ENCODE measurements around the gene MTUS2.
"Not testable (repeated sequence)": the region's sequence is repeated elsewhere in the genome, so short reads cannot be mapped to it uniquely, and the experiment has no call there.

Gene MTUS2

DNA sequence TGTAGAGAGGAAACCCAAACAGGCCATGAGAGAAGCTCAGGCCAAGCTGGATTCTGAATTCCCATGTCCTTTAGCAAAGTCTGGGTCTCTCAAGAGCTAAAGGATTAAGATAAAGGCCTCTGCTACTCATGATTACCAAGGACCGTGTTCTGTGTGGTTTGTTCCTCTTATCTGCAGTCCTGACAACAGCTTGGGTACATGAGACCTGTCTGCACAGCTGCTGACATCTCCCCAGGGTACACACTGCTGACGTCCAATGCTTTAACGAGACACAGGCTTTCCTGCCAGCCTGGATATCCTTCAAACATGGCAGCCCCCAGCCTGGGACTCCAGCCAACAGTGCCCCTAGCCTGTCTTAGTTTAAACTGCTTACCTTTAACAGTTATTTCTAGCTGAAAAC, 564.3 kb downstream of the MTUS2 start:
- Histone ChIP-seq H3K9me3 (ENCODE audit: insufficient read depth, low read length) (no peaks in the 10 kb centered on the region), H3K4me3 (ENCODE audit: insufficient read length, low read depth) (no peak overlapping the region), H3K27me3 (ENCODE audit: insufficient read depth, insufficient read length) (no peaks in the 10 kb centered on the region), H3K4me1 (ENCODE audit: insufficient read depth, insufficient read length) (no peaks in the 10 kb centered on the region), H3K36me3 (ENCODE audit: insufficient read depth, insufficient read length, low read length) (no peaks in the 10 kb centered on the region), H3K9ac (ENCODE audit: insufficient read length, low read depth) (no peak overlapping the region)
- no peak for TF ChIP-seq ZNF274 (IDR thresholded peaks at IDR 0.05; ENCODE audit: low read depth, low read length)
- no peak for TF ChIP-seq SUZ12 (IDR thresholded peaks at IDR 0.05; ENCODE audit: extremely low read depth, insufficient read depth, insufficient read length)
- no peak for TF ChIP-seq YY1 (IDR thresholded peaks at IDR 0.05; ENCODE audit: insufficient read depth, insufficient read length)
- no peak for DNase-seq (ENCODE audit: low read depth, low spot score)

DNA sequence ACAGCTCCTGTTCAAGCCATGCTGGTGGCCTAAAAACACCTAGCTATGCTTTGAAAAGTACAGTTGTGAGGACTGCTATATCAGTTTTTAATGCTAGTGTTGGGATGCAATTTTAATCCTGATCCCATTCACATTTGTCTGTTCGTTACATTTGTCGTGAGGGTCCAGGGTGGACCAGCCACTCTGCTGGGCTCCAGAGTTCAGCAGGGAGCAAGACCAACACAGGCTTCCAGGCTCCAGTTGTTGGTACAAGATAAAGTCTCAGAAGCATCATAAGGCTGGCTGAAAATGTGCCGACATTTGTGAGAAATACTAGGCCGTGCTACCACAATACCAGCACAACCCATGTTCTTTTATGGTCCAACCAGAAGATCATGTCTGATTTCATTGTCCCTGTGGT, 564.7 kb downstream of the MTUS2 start:
- Histone ChIP-seq H3K27me3 (ENCODE audit: insufficient read depth, insufficient read length) (no peaks in the 10 kb centered on the region), H3K4me1 (ENCODE audit: insufficient read depth, insufficient read length) (no peaks in the 10 kb centered on the region), H3K4me3 (ENCODE audit: insufficient read length, low read depth) (no peak overlapping the region), H3K36me3 (ENCODE audit: insufficient read depth, insufficient read length, low read length) (no peaks in the 10 kb centered on the region), H3K9me3 (ENCODE audit: insufficient read depth, low read length) (no peaks in the 10 kb centered on the region), H3K9ac (ENCODE audit: insufficient read length, low read depth) (no peak overlapping the region)
- DNase-seq (ENCODE audit: low read depth, low spot score), result no peak
- TF ChIP-seq ZNF274 (IDR thresholded peaks at IDR 0.05; ENCODE audit: low read depth, low read length) (no peak), SUZ12 (IDR thresholded peaks at IDR 0.05; ENCODE audit: extremely low read depth, insufficient read depth, insufficient read length) (no peak), YY1 (IDR thresholded peaks at IDR 0.05; ENCODE audit: insufficient read depth, insufficient read length) (no peak)

DNA sequence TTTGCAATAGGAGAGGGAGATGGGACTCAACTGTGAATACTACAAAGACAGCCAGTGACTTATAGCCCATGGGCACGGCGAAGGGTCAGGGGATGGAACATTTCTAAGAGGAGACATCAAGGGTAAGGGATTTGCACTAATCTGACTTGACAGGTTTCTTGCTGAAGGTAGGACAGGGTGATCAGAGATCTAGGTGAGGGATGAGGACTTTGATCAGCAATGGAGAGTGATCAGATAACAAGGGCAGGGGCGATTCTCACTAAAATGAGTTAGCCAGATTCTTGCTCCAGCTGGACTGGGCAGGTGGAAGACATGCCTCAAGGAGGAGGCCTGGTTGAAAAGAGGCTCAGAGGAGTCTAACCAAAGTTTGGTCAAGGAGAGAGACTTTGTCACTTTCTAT, 566.1 kb downstream of the MTUS2 start:
- TF ChIP-seq YY1 (IDR thresholded peaks at IDR 0.05; ENCODE audit: insufficient read depth, insufficient read length) (no peak), ZNF274 (IDR thresholded peaks at IDR 0.05; ENCODE audit: low read depth, low read length) (no peak), SUZ12 (IDR thresholded peaks at IDR 0.05; ENCODE audit: extremely low read depth, insufficient read depth, insufficient read length) (no peak)

GRCh38 chr13:29390598-29390997, 570.5 kb downstream of the MTUS2 start:
- H3K9me3 ChIP-seq (ENCODE audit: insufficient read depth, low read length); H3K36me3 ChIP-seq (ENCODE audit: insufficient read depth, insufficient read length, low read length); DNase-seq (ENCODE audit: low read depth, low spot score); H3K4me3 ChIP-seq (ENCODE audit: insufficient read length, low read depth); H3K27me3 ChIP-seq (ENCODE audit: insufficient read depth, insufficient read length); H3K9ac ChIP-seq (ENCODE audit: insufficient read length, low read depth); H3K4me1 ChIP-seq (ENCODE audit: insufficient read depth, insufficient read length): not testable (repeated sequence)

More for the DNA sequence above, 566.1 kb downstream of the MTUS2 start:
- Histone ChIP-seq H3K9me3 (ENCODE audit: insufficient read depth, low read length) (no peaks in the 10 kb centered on the region), H3K4me3 (ENCODE audit: insufficient read length, low read depth) (no peak overlapping the region), H3K9ac (ENCODE audit: insufficient read length, low read depth) (no peak overlapping the region), H3K27me3 (ENCODE audit: insufficient read depth, insufficient read length) (no peaks in the 10 kb centered on the region), H3K4me1 (ENCODE audit: insufficient read depth, insufficient read length) (no peaks in the 10 kb centered on the region), H3K36me3 (ENCODE audit: insufficient read depth, insufficient read length, low read length) (no peaks in the 10 kb centered on the region)
- DNase-seq (ENCODE audit: low read depth, low spot score), result no peak

DNA sequence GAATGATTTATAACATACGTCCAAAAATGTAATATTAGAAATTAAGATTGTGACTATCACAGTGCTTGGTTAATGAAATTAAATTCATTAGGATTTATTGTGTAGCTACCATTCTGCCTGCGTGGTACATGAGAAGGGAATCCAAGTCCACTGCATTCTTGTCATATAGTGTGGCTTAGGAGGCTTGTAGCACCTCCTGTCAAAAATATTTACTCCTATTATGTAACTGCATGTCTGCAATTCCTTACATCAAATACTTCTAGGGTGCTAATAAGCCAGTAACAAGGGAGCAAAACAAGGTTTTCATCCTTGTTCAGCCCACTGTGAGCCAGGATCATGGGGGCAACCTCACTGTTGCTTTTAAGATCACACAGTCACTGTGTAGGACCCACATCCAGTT, 576.3 kb downstream of the MTUS2 start:
- DNase-seq (ENCODE audit: low read depth, low spot score), result no peak
- no peak for TF ChIP-seq ZNF274 (IDR thresholded peaks at IDR 0.05; ENCODE audit: low read depth, low read length)
- no peak for TF ChIP-seq YY1 (IDR thresholded peaks at IDR 0.05; ENCODE audit: insufficient read depth, insufficient read length)
- no peak for TF ChIP-seq SUZ12 (IDR thresholded peaks at IDR 0.05; ENCODE audit: extremely low read depth, insufficient read depth, insufficient read length)
- H3K9ac ChIP-seq (ENCODE audit: insufficient read length, low read depth), result no peak overlapping the region
- H3K9me3 ChIP-seq (ENCODE audit: insufficient read depth, low read length), result no peaks in the 10 kb centered on the region
- H3K4me3 ChIP-seq (ENCODE audit: insufficient read length, low read depth), result no peak overlapping the region
- no peaks in the 10 kb centered on the region for H3K27me3 ChIP-seq (ENCODE audit: insufficient read depth, insufficient read length)
- no peaks in the 10 kb centered on the region for H3K4me1 ChIP-seq (ENCODE audit: insufficient read depth, insufficient read length)
- no peaks in the 10 kb centered on the region for H3K36me3 ChIP-seq (ENCODE audit: insufficient read depth, insufficient read length, low read length)

GRCh38 chr13:29397265-29397664, 577.1 kb downstream of the MTUS2 start:
- H3K4me3 ChIP-seq (ENCODE audit: insufficient read length, low read depth), result no peak overlapping the region
- H3K36me3 ChIP-seq (ENCODE audit: insufficient read depth, insufficient read length, low read length), result no peaks in the 10 kb centered on the region
- no peaks in the 10 kb centered on the region for H3K27me3 ChIP-seq (ENCODE audit: insufficient read depth, insufficient read length)
- H3K9ac ChIP-seq (ENCODE audit: insufficient read length, low read depth), result no peak overlapping the region
- H3K9me3 ChIP-seq (ENCODE audit: insufficient read depth, low read length), result no peaks in the 10 kb centered on the region
- no peak for TF ChIP-seq YY1 (IDR thresholded peaks at IDR 0.05; ENCODE audit: insufficient read depth, insufficient read length)
- TF ChIP-seq SUZ12 (IDR thresholded peaks at IDR 0.05; ENCODE audit: extremely low read depth, insufficient read depth, insufficient read length), result no peak
- DNase-seq (ENCODE audit: low read depth, low spot score), result no peak
- H3K4me1 ChIP-seq (ENCODE audit: insufficient read depth, insufficient read length), result no peaks in the 10 kb centered on the region

GRCh38 chr13:29402166-29402636, 582.1 kb downstream of the MTUS2 start:
- Histone ChIP-seq H3K36me3 (ENCODE audit: insufficient read depth, insufficient read length, low read length) (no peaks in the 10 kb centered on the region), H3K4me1 (ENCODE audit: insufficient read depth, insufficient read length) (no peaks in the 10 kb centered on the region), H3K27me3 (ENCODE audit: insufficient read depth, insufficient read length) (no peaks in the 10 kb centered on the region), H3K9me3 (ENCODE audit: insufficient read depth, low read length) (no peaks in the 10 kb centered on the region), H3K4me3 (ENCODE audit: insufficient read length, low read depth) (no peak overlapping the region), H3K9ac (ENCODE audit: insufficient read length, low read depth) (no peak overlapping the region)
- TF ChIP-seq SUZ12 (IDR thresholded peaks at IDR 0.05; ENCODE audit: extremely low read depth, insufficient read depth, insufficient read length), result no peak
- no peak for TF ChIP-seq YY1 (IDR thresholded peaks at IDR 0.05; ENCODE audit: insufficient read depth, insufficient read length)
- TF ChIP-seq ZNF274 (IDR thresholded peaks at IDR 0.05; ENCODE audit: low read depth, low read length), result no peak
- DNase-seq (ENCODE audit: low read depth, low spot score), result no peak

- Histone ChIP-seq H3K9me3 (ENCODE audit: insufficient read depth, low read length) (no peaks in the 10 kb centered on the region), H3K27me3 (ENCODE audit: insufficient read depth, insufficient read length) (no peaks in the 10 kb centered on the region), H3K4me1 (ENCODE audit: insufficient read depth, insufficient read length) (no peaks in the 10 kb centered on the region), H3K36me3 (ENCODE audit: insufficient read depth, insufficient read length, low read length) (no peaks in the 10 kb centered on the region), H3K4me3 (ENCODE audit: insufficient read length, low read depth) (no peak overlapping the region), H3K9ac (ENCODE audit: insufficient read length, low read depth) (no peak overlapping the region)
- DNase-seq (ENCODE audit: low read depth, low spot score), result no peak
- TF ChIP-seq YY1 (IDR thresholded peaks at IDR 0.05; ENCODE audit: insufficient read depth, insufficient read length) (no peak), SUZ12 (IDR thresholded peaks at IDR 0.05; ENCODE audit: extremely low read depth, insufficient read depth, insufficient read length) (no peak), ZNF274 (IDR thresholded peaks at IDR 0.05; ENCODE audit: low read depth, low read length) (no peak)
Observed at GRCh38 chr13:29405401-29405800, 585.3 kb downstream of the MTUS2 start.
